Erythroblast (primary cell): Measurements from ENCODE around the gene LRMDA.

Source experiments
- DNase-seq, 2 experiments: peaks; one replicate each; lab custom pipeline; 2025; lab: John Stamatoyannopoulos, UW
- GATA1 ChIP-seq: IDR thresholded peaks from 2 replicates; pipeline ENCODE4 v1.6.1; 2011; ENCODE audit warnings: low read depth, mild to moderate bottlenecking, control low read depth, low read length, moderate library complexity
- POLR2A ChIP-seq: IDR thresholded peaks from 2 replicates; pipeline ENCODE4 v1.6.1; 2011; ENCODE audit warnings: mild to moderate bottlenecking, low read length

The LRMDA gene

DNA sequence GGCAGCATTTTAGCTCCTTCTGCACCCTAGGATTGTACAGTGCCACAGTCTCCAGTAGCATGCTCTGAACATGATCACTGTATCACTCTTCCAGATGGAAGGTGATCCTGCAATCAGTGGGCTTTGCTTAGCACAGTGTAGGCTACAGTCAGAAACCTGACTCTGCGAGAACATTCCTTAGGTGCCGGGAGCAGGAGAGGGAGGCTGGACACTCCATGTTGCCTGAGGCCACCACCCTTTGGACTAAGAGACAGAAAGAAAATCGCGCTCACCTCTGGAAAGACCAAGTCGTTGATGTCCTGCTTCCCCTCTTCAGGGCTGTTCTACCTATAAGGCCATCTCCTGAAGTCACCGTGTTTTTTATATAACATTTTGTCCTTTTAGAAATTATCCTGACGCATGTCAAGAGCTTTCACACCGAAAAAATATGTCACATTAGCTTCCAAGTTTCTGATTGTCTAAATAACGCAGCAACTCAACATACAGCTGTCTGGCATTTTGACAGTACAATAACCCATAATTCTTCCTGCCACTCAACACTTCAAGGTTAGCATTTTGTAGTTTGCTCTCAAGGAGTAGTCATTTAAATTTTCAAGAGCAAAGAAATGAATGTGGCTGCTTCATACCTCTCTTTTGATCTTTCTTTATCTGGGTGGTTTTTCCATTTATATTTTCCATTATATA is 563.1 kb downstream of the LRMDA start:
- DNase-seq = no peak
- no peak for TF ChIP-seq POLR2A
- no peak for TF ChIP-seq GATA1

DNA sequence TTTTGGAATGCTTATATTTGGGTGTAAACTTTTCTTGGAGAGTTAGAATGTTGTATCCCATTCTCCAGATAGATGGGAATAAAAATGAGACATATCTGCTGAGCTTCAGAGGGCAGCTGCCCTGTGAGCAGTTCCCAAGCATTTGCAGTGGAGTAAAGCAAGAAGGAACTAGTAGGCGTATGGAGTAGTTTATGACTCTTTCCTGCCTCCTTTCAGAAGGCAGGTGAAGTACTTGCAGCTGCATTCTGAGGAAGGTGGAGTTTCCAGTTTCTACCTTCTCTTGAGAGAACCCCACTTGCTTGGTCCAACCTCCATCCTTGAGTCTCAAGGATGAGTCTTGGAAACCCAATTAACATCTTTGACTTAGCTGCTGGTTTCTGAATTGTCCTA is 563.6 kb downstream of the LRMDA start:
- no peak for DNase-seq

DNA sequence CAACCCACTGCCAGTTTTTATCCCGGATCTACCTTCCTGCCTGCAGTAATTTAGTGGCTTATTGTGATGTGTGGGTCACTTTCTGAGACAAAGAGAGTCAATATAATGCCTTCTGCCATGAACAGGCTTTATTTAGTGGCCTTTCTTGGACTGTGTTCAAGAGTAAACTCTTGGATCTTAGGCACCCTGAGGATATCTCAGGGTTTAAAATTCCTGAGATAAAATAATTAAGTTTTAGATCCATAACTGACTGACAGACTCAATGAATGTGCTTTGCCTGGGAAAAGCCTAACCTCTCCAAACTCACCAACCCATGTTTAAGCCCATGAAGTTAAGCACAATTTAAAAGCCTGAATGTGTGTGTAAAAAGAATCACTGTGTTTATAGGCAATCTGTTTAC is 564.3 kb downstream of the LRMDA start:
- TF ChIP-seq GATA1 (no peak), POLR2A (no peak)
- DNase-seq = no peak

More for the DNA sequence above, 563.6 kb downstream of the LRMDA start:
- TF ChIP-seq POLR2A (no peak), GATA1 (no peak)

DNA sequence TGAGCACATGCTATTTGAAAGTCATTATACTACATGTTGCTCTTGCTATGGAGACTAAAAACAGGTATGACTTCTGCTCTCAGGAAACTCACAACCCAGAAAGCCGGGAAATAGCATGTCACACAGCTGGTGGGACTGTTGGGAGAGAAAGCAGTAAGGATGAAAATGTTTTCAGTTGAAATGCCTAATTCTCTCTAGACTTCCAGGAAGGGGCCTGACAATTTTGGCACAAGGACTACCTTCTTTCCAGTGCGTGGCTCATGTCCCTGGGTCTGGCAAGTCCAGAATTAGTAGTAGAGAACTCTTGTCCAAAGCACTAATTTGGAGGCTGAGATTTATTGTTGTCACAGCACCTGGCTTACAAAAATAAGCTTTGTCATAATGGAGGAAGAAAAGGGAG is 567.6 kb downstream of the LRMDA start:
- no peak for DNase-seq
- TF ChIP-seq POLR2A (no peak), GATA1 (no peak)

DNA sequence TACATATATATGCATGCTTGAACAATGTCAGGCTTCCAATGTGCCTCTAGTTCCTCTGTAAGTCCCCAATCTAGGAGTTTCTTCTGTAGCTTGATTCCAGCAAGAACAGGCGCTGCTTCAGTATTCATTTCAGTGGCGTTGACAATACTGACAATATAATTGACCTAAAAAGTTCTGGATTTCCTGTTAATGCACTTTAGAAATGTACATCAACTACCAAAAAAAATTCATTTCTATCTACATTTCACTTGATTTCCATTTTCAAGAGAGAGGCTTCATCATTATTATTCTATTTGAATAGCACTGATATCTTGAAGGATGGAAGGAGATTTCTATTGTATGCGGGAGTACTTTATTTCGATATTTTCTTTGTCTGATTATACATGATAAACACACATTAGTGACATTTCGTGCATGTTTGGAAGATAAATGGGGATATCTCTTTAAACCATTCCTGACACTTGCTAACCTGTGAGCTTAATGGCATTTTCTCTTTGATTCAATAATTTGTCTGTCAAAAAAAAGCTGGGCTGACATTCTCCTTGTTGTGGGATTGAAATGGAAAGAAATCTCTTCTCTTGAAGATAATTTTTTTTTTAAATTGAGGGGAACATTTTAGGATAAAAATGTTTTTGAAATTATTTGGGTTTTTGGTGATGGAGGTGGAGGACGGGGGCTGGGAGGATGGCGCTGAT is 568.2 kb downstream of the LRMDA start:
- no peak for DNase-seq
- TF ChIP-seq POLR2A (no peak), GATA1 (no peak)

DNA sequence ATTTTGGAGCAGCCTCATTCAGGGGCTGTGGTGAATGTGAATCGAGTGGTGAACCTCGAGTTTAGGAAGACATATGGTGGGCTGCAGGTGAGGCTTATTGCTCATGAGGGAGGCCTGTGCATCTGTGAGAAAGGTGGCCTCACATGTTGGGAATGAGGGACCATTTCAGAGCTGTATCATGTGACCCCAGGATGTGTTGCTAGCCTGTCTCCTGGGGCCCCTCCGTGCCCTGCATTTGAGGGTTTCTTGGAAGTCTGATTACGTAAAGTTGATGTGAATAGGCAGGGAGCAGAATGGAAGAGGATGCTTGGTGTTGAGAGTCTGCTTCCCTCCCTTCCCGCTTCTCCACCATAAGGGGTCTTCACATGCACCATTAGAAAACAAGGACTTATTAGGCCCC is 569.1 kb downstream of the LRMDA start:
- TF ChIP-seq GATA1 (no peak), POLR2A (no peak)

DNA sequence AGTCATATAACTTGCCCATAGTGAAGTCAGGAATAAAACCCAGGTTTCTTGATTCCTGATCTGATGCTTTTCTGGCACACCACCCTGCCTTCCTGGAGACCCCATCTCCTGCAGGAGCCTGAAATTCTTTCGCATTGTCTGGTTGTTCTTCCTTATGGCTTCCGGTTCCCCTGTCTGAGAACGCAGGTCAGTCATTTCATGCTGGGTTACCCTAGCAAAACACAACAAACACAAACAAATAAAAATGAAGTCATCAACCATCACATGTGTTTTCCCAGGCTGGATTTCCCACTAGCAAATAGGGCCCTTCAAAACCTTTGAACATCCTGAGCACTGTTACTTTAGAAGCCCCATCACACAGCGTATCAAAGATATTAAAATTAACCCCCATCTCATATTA is 569.6 kb downstream of the LRMDA start:
- TF ChIP-seq GATA1 (no peak), POLR2A (no peak)
- no peak for DNase-seq

More for the DNA sequence above, 569.1 kb downstream of the LRMDA start:
- DNase-seq = no peak

DNA sequence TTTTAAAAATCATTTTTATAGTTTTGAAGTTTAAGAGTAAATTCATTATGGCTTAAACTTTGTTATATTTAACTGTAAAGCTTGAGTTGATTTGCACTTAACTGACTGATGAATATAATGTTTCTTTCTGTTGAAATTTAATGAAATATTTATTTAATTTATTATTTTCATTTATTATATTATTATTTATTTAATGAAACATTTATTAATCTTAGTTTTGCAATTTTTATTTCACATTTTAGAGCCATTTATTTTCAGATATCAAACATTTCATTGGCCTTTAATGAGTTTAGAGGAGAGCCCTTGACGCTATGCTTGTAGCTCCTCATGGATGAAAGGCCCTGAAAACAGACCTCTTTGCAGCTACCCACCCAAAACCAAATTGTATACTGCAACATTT is 570.0 kb downstream of the LRMDA start:
- DNase-seq = no peak
- TF ChIP-seq POLR2A = no peak

DNA sequence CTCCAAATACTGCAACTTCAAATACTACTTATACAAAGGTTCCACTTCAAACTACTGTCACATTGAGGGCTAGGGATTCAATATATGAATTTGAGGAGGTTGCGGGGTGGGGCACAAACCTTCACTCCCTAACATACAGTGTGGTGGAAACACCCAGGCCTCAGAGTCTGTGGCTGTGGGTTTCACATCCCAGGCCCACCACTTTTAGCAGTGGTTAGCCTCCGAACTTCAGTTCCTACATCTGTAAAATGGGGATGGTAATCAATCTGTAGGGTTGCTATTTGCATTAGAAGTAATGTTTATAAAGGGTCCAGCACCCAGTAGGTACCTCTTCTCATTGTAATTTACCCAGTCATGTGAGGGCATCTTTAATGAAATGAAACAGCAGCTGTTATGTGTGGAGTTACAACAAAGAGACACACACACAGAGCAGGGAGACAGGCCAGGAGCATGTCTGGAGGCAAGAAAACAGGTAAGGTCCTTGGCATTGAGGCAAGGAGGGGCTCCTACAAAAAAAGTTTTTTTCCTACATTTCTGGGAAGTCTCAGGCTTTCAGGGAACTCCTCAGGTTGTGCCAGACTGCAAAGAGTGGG is 570.9 kb downstream of the LRMDA start:
- TF ChIP-seq GATA1 = no peak
- TF ChIP-seq POLR2A = no peak
- no peak for DNase-seq

DNA sequence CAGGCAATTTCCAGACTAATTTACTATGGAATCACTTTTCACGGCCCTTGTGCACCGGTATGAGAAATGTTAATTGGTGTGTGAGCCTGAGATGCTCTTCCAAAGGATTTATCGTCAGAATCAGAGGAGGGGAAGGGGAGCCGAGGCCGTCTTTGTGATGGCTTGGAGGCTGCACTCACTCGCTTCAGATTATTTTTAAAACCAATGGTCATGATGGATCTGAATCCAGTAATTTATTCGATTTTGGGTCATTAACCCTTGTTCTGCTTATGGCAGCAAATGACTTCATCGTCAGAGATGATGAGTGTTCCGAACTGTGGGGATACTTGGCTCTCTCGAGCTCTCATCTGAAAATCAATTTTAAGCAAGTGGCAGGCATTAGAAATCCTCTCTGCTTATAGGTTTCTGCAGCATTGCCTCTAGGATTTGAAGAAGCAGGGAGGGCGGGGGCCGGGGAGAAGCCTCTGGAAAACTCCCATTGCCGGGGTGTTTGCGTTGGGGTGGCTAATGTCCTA is 576.3 kb downstream of the LRMDA start:
- TF ChIP-seq GATA1 (no peak), POLR2A (no peak)

DNA sequence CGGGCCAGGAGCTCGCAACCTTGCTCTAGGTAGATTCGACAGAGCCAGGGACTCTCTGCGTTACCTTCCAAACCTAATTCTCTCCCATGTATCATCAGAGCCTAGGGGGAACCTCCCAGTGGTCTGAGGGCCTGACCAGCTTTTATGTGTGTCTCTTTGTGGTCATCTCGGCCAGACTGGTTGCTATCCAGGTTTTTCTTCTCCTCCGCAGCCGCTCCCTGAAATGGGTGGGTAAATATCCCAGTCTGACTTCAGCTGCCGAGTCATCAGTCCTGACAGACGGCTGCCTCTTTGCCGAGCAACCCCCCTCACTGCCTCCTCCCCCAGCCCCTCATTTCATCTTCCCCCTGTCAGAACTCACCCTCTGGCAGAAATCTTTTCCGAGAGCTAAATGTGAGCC is 578.1 kb downstream of the LRMDA start:
- TF ChIP-seq POLR2A (no peak), GATA1 (no peak)
- no peak for DNase-seq

More for the DNA sequence above, 576.3 kb downstream of the LRMDA start:
- no peak for DNase-seq

DNA sequence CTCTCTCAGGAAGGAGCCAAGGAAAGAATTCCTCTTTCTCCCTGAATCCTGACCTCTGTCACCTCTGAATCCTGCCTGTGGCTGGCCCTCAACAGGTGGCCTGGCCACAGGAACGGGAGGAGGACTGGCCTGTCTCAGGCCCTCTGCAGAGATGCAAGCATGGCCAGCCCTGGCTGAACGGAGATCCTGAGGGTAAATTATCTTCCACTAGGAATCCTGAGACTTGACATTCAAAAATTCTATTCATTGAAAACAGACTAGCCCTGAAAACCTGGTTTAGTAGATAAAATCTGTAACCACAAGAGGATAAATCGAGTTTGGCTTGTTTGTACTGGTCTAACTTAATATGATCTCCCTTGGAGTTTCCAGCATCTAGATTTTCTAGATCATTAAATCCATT is 579.3 kb downstream of the LRMDA start:
- DNase-seq = no peak
- TF ChIP-seq POLR2A = no peak
- no peak for TF ChIP-seq GATA1

DNA sequence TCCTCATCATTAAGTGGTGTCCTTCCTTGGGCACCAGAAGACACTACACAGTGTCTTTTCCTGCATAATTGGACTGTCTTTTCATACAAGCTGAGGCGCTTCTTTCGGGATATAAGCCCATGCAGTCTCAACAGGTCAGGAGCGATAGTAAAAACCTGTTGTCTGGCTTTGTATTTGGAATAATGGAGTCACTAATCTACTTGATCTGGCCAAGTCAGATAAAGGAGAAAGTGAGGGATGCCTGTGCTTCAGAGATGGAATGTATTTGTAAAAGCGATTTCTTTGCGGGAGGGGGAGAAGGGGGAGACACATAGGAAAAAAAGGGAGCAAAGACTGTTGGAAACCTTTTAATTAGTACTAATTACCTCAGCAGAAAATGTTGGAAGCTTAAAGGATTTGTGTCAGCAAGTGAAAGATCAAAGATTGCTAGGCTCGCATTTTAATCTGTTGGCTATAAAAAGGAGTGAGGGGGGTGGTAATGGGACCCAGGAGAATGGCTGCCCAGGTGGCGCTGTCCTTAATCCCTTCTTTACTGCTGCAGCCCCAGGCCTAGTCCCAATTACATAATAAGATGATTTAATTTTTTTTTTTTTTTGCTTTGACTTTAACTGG is 581.4 kb downstream of the LRMDA start:
- no peak for DNase-seq
- TF ChIP-seq GATA1 = no peak
- TF ChIP-seq POLR2A = no peak

DNA sequence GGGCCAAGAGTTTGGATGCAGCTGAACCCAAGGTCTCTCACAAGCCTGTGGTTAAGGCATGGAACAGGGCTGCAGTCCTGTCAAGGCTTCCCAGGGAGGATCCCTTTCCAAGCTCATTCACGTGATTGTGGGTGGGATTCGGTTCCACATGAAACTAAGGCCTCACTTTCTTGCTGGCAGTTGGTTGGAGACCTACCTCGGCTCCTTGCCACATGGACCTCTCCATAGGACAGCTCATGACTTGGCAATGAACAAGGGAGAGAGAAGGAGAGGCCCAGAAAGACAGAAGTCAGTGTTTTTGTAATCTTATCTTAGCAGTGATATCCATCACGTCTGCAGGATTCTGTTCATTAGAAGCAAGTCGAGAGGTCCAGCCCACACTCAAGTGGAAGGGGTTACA is 583.8 kb downstream of the LRMDA start:
- TF ChIP-seq POLR2A (no peak), GATA1 (no peak)
- no peak for DNase-seq
